AG04449 (cell line): ENCODE data around the gene HSD17B4.

Source experiments
- CTCF ChIA-PET: fragments of 350-600 bp; formaldehyde crosslinking; extraction: SDS; loops from one replicate; lab custom pipeline; 2021; ENCODE audit warnings: antibody characterized with exemption; lab: Yijun Ruan, JAX
- POLR2A ChIA-PET: fragments of 400-600, 350-600 bp; formaldehyde crosslinking; extraction: SDS; loops from one replicate; lab custom pipeline; 2020; ENCODE audit warnings: antibody characterized with exemption, inconsistent platforms; lab: Yijun Ruan, JAX
- DNase-seq: peaks from one replicate; pipeline ENCODE4 v3.0.0-alpha.2; 2010; ENCODE audit warnings: low read depth, low spot score
- H3K4me3 ChIP-seq: 2 replicates; pipeline ENCODE4 v1.5.1; 2011; ENCODE audit warnings: low read depth, mild to moderate bottlenecking, control low read depth, low read length
- TF ChIP-seq, protein P1 (sequence below): IDR thresholded peaks from one replicate; pipeline ENCODE4 v1.5.1; 2011; ENCODE audit warnings: mild to moderate bottlenecking, moderate library complexity, low read length, control low read depth, inconsistent platforms; ENCODE audit not compliant: insufficient read depth; ENCODE audit errors: missing control alignments

The HSD17B4 gene, protein sequence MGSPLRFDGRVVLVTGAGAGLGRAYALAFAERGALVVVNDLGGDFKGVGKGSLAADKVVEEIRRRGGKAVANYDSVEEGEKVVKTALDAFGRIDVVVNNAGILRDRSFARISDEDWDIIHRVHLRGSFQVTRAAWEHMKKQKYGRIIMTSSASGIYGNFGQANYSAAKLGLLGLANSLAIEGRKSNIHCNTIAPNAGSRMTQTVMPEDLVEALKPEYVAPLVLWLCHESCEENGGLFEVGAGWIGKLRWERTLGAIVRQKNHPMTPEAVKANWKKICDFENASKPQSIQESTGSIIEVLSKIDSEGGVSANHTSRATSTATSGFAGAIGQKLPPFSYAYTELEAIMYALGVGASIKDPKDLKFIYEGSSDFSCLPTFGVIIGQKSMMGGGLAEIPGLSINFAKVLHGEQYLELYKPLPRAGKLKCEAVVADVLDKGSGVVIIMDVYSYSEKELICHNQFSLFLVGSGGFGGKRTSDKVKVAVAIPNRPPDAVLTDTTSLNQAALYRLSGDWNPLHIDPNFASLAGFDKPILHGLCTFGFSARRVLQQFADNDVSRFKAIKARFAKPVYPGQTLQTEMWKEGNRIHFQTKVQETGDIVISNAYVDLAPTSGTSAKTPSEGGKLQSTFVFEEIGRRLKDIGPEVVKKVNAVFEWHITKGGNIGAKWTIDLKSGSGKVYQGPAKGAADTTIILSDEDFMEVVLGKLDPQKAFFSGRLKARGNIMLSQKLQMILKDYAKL

DNA sequence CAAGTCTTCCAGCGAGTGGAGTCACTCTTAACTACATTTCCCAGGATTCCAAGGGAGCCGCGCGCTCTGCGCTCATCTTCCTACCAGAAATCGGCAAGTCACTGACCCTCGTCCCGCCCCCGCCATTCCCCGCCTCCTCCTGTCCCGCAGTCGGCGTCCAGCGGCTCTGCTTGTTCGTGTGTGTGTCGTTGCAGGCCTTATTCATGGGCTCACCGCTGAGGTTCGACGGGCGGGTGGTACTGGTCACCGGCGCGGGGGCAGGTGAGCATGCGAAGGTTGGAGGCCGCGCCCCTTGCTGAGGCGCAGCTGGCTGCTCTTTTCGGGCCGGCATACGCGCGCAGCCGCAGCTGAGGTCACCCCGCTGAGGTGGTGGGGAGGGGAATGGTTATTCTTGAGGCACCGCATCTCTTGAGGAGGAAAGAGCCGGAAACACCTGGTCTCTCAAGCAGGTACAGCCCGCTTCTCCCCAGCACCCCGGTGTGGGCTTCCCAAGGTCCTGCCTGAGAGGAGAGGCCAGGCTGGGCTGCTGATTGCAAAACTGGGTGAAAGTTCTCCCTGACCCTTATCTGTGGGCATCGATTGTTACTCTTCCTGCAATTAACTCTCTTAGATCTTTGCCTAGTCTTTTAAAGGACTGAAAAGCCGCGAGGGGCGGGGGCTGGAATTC lies at the start of gene HSD17B4:
TSS of gene HSD17B4 (plus strand) at position 125 of the 667 bp plus-strand sequence. CDS start at position 204, 79 bp downstream.
- H3K4me3 ChIP-seq = peak within 1 kb of the TSS; percentile 88
- ChIA-PET CTCF (interaction anchor here (0.7 to 4.2 kb wide), 5 partner anchors 18 to 465 kb away, joined by 3 to 15 read pairs (median 4); partner anchors contain the start of gene DTWD2), POLR2A (no interaction called here)
- peak; percentile 38 for DNase-seq
- TF ChIP-seq, protein P1, sequence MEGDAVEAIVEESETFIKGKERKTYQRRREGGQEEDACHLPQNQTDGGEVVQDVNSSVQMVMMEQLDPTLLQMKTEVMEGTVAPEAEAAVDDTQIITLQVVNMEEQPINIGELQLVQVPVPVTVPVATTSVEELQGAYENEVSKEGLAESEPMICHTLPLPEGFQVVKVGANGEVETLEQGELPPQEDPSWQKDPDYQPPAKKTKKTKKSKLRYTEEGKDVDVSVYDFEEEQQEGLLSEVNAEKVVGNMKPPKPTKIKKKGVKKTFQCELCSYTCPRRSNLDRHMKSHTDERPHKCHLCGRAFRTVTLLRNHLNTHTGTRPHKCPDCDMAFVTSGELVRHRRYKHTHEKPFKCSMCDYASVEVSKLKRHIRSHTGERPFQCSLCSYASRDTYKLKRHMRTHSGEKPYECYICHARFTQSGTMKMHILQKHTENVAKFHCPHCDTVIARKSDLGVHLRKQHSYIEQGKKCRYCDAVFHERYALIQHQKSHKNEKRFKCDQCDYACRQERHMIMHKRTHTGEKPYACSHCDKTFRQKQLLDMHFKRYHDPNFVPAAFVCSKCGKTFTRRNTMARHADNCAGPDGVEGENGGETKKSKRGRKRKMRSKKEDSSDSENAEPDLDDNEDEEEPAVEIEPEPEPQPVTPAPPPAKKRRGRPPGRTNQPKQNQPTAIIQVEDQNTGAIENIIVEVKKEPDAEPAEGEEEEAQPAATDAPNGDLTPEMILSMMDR = no peak

DNA sequence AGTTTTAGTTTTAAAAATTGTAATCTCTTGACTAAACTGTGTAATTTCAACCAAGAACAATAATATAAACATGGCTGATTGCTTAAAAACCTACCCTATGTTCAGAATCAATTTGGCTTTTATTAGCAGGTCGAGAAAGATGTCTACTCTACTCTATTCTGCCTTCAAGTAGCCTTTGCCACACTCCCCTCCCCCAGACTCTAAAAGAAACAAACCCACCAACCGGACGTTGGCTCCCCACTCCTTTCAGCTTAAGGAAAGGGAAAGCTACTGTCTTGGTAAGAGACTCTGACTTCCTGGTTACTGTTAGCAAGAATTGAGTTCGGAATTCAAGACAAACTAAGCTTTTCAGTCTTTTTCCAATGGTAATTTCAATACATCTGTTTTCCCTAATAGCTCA lies 49.7 kb upstream of the HSD17B4 start:
- TF ChIP-seq, protein P1 = no peak
- no peak for DNase-seq
- H3K4me3 ChIP-seq = no peak overlapping the region
- POLR2A ChIA-PET = no interaction called here
- CTCF ChIA-PET = interaction anchor here (1.1 to 7.0 kb wide), 4 partner anchors 9 to 414 kb away, joined by 3 to 69 read pairs (median 4); partner anchors contain the start of gene DTWD2

DNA sequence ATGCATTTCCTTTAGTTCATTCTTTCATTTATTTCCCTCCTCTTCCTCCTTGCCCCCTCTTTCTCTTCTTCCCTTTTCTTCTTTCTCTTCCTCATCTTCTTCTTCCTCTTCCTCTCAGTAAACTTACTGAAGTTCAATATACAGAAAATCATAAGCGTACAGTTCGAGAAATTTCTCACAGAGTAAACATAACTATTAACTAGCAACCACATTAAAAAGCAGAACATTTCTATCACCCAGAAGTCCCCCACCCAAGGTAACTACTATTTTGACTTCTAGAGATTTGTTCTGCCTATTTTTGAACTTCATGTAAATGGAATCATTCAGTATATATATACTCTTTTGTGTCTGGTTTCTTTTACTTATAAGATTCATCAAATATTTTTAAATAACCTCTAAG lies 48.3 kb upstream of the HSD17B4 start:
- CTCF ChIA-PET = interaction anchor here (11.6 kb wide), 1 partner anchor 417 kb away, joined by 233 read pairs; the partner anchor contains the start of gene DTWD2
- H3K4me3 ChIP-seq = no peak overlapping the region
- POLR2A ChIA-PET = no interaction called here

DNA sequence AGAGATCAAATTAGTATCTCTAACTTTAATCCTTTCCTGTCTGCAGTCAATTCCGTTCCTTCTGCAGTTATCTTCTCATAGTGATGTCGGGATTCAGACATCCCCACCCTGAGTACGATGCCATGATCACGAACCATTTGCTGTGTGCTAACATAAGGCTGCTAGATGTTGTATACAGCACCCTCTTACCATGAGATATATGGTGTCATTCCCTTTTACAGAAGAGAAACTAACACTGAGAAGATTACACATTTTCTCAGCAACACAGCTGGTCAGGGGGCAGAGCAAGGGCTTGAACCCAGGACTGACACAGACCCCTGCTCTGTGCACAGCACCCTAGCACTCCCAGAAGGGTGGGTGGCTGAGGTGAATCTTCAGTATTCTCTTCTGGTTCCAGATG lies 46.9 kb upstream of the HSD17B4 start:
- POLR2A ChIA-PET = no interaction called here
- TF ChIP-seq, protein P1 = no peak
- CTCF ChIA-PET = interaction anchor here (11.6 kb wide), 1 partner anchor 418 kb away, joined by 233 read pairs; the partner anchor contains the start of gene DTWD2
- no peak for DNase-seq
- no peak overlapping the region for H3K4me3 ChIP-seq

More for the DNA sequence above, 48.3 kb upstream of the HSD17B4 start:
- TF ChIP-seq, protein P1 = no peak
- DNase-seq = no peak

DNA sequence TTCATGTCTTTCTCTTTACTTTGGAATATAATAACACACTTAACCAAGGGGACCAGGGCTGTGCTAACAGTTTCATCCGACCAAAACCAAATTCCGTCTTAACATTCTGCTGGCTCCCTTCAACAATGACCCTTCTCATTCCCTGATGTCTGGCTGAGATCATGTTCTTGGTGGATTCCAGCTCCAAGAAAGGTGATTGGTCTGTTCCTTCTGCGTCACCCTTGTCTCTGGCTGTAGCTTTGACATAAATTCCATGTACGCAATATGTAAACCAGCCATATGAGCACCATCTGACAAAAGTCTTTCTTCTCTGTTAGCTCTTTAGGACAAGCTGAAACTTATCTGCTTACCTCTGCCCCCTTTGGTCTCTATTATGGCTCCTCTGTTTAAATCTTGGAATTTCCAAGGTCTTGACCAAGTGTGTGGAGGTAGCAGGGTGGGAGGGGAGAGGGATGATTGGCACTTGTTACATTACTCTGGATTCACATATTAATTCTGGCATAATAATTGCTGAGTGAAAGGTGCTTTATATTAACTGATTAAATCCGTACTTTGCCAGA lies 45.7 kb upstream of the HSD17B4 start:
- TF ChIP-seq, protein P1 = no peak
- ChIA-PET POLR2A (no interaction called here), CTCF (interaction anchor here (11.6 kb wide), 1 partner anchor 420 kb away, joined by 233 read pairs; the partner anchor contains the start of gene DTWD2)
- no peak for DNase-seq
- no peak overlapping the region for H3K4me3 ChIP-seq
